Liver (tissue), 9 donors: ENCODE data around the gene DNMT3A. TPM values are rescaled to one million over a fixed set of nuclear protein-coding genes. Genes with fewer than 3 reads are reported as not detected.

ENCODE experiments used
- DNase-seq: peaks from one replicate; pipeline ENCODE4 v3.0.0-alpha.2; 2017; ENCODE audit warnings: low spot score
- H3K27ac ChIP-seq, 2 donors: one replicate each; pipeline ENCODE4 v1.7.0; 2013; ENCODE audit warnings: inconsistent platforms in 2 of 2, low read length in 2 of 2, control low read depth in 1 of 2, low read depth in 1 of 2, mild to moderate bottlenecking in 1 of 2
- H3K27me3 ChIP-seq, 4 donors: one replicate each; pipeline versions ENCODE4 v1.6.1 to v1.7.0; 2013; ENCODE audit warnings: low read length in 3 of 4, inconsistent platforms in 1 of 4, mild to moderate bottlenecking in 1 of 4, moderate library complexity in 1 of 4; ENCODE audit not compliant: control insufficient read depth in 4 of 4, insufficient read depth in 4 of 4
- H3K36me3 ChIP-seq, 4 donors: one replicate each; pipeline versions ENCODE4 v1.6.1 to v1.7.0; 2013; ENCODE audit warnings: low read length in 3 of 4, mild to moderate bottlenecking in 3 of 4, low read depth in 1 of 4, moderate library complexity in 1 of 4; ENCODE audit not compliant: control insufficient read depth in 4 of 4, insufficient read depth in 3 of 4
- H3K4me1 ChIP-seq, 4 donors: one replicate each; pipeline versions ENCODE4 v1.6.1 to v1.7.0; 2013; ENCODE audit warnings: low read length in 3 of 4, mild to moderate bottlenecking in 3 of 4, moderate library complexity in 1 of 4; ENCODE audit not compliant: control insufficient read depth in 4 of 4, insufficient read depth in 4 of 4
- H3K4me3 ChIP-seq, 3 donors: one replicate each; pipeline versions ENCODE4 v1.6.1 to v1.7.0; 2013; ENCODE audit warnings: low read length in 3 of 3, control low read depth in 1 of 3, low read depth in 1 of 3, mild to moderate bottlenecking in 1 of 3
- H3K9ac ChIP-seq, 2 donors: one replicate each; pipeline ENCODE4 v1.7.0; 2013; ENCODE audit warnings: low read length in 2 of 2, mild to moderate bottlenecking in 2 of 2, moderate library complexity in 2 of 2, control low read depth in 1 of 2, low read depth in 1 of 2
- H3K9me3 ChIP-seq, 4 donors: one replicate each; pipeline versions ENCODE4 v1.6.1 to v1.7.0; 2013; ENCODE audit warnings: low read length in 3 of 4; ENCODE audit not compliant: control insufficient read depth in 4 of 4
- ATF3 ChIP-seq: IDR thresholded peaks from 2 replicates; pipeline ENCODE4 v1.6.1; 2016; ENCODE audit warnings: antibody characterized with exemption
- CTCF ChIP-seq: fragments of 150-350 bp; IDR thresholded peaks from 2 replicates; pipeline ENCODE4 v1.5.1; 2017; ENCODE audit warnings: improper control_type of control experiment, low read depth, low read length; ENCODE audit not compliant: missing input control
- EGR1 ChIP-seq, 2 donors: IDR thresholded peaks; 2 replicates each; pipeline ENCODE4 v1.6.1; 2016 to 2018; ENCODE audit warnings: antibody characterized with exemption in 2 of 2, low read depth in 2 of 2
- FOXA1 ChIP-seq: IDR thresholded peaks from 2 replicates; pipeline ENCODE4 v1.6.1; 2016; ENCODE audit warnings: antibody characterized with exemption
- FOXA2 ChIP-seq: IDR thresholded peaks from 2 replicates; pipeline ENCODE4 v1.6.1; 2016; ENCODE audit warnings: antibody characterized with exemption
- GABPA ChIP-seq, 2 donors: IDR thresholded peaks in 1 of 2; conservative IDR thresholded peaks in 1 of 2; 2 replicates each; pipeline ENCODE4 v1.6.1; 2016; ENCODE audit warnings: antibody characterized with exemption in 2 of 2, mild to moderate bottlenecking in 1 of 2, moderate library complexity in 1 of 2
- HNF4A ChIP-seq, 2 donors: conservative IDR thresholded peaks; 2 replicates each; pipeline ENCODE4 v1.6.1; 2016; ENCODE audit warnings: antibody characterized with exemption in 2 of 2, mild to moderate bottlenecking in 2 of 2
- HNF4G ChIP-seq: IDR thresholded peaks from 2 replicates; pipeline ENCODE4 v1.6.1; 2016; ENCODE audit warnings: antibody characterized with exemption
- JUND ChIP-seq, 2 donors: IDR thresholded peaks; 2 replicates each; pipeline ENCODE4 v1.6.1; 2016; ENCODE audit warnings: antibody characterized with exemption in 2 of 2
- MAX ChIP-seq: IDR thresholded peaks from 2 replicates; pipeline ENCODE4 v1.6.1; 2016; ENCODE audit warnings: antibody characterized with exemption
- NR2F2 ChIP-seq: IDR thresholded peaks from 2 replicates; pipeline ENCODE4 v1.6.1; 2016; ENCODE audit warnings: antibody characterized with exemption
- RAD21 ChIP-seq, 2 donors: IDR thresholded peaks; 2 replicates each; pipeline ENCODE4 v1.6.1; 2016; ENCODE audit warnings: antibody characterized with exemption in 2 of 2, mild to moderate bottlenecking in 2 of 2
- REST ChIP-seq: IDR thresholded peaks from 2 replicates; pipeline ENCODE4 v1.6.1; 2016; ENCODE audit warnings: antibody characterized with exemption, mild to moderate bottlenecking
- RXRA ChIP-seq, 2 donors: IDR thresholded peaks; 2 replicates each; pipeline ENCODE4 v1.6.1; 2017 to 2018; ENCODE audit warnings: antibody characterized with exemption in 2 of 2, mild to moderate bottlenecking in 1 of 2
- SP1 ChIP-seq: IDR thresholded peaks from 2 replicates; pipeline ENCODE4 v1.6.1; 2018; ENCODE audit warnings: antibody characterized with exemption, mild to moderate bottlenecking
- TAF1 ChIP-seq: conservative IDR thresholded peaks from 2 replicates; pipeline ENCODE4 v1.6.1; 2016; ENCODE audit warnings: antibody characterized with exemption, mild to moderate bottlenecking
- ZBTB33 ChIP-seq: IDR thresholded peaks from 2 replicates; pipeline ENCODE4 v1.6.1; 2016; ENCODE audit warnings: antibody characterized with exemption
- WGBS: extraction: QIAGEN DNeasy Blood & Tissue Kit; methylation state at CpG from one replicate; pipeline ENCODE4 v1.1.7; 2013; 5-methylcytosine and 5-hydroxymethylcytosine counted together
- polyA plus RNA-seq, 2 donors: library from polyadenylated mRNA; stranded (reverse) in 1 of 2; unstranded in 1 of 2; fragments of 200-250 nt in 1 of 2; fragments of >200 nt in 1 of 2; fragmentation: Nextera tagmentation in 1 of 2; extraction: Ambion mirVana in 1 of 2; gene quantifications; one replicate each; pipeline versions ENCODE4 v1.2.1 to v1.2.3, GENCODE V29; 2013 to 2015
- total RNA-seq, 2 donors: library from RNA; depleted of rRNA; stranded (reverse); fragments of >200 nt; gene quantifications; one replicate each; pipeline ENCODE4 v1.2.3, GENCODE V29; 2014
- donor health status: healthy.
- donor health status: healthy.
- donor health status: healthy.
- donor health status: healthy.
- donor health status: healthy.

Gene DNMT3A
- total and polyA plus RNA-seq, 4 donors: 3.5 to 24.2 (median 8.1) TPM

- no peak overlapping the region for H3K4me3 ChIP-seq
- H3K4me1 ChIP-seq: no peaks in the 10 kb centered on the region
- H3K9ac ChIP-seq: no peak overlapping the region
- DNase-seq: no peak
- H3K9me3 ChIP-seq: no peaks in the 10 kb centered on the region
- no peak overlapping the region for H3K27ac ChIP-seq
- 58% methylated on average over 4 of the region's 4 CpGs for WGBS
- TF ChIP-seq ZBTB33 (no peak), SP1 (no peak), RAD21 (IDR thresholded peaks at IDR 0.05) (no peak), JUND (IDR thresholded peaks at IDR 0.05) (no peak), FOXA2 (no peak), HNF4G (no peak), EGR1 (IDR thresholded peaks at IDR 0.05; ENCODE audit: low read depth in 2 of 2) (no peak), CTCF (no peak), ATF3 (no peak), TAF1 (no peak), GABPA (IDR thresholded peaks at IDR 0.05 in 1 of 2, conservative IDR thresholded peaks at IDR 0.05 in 1 of 2) (no peak), HNF4A (conservative IDR thresholded peaks at IDR 0.05) (no peak), RXRA (IDR thresholded peaks at IDR 0.05) (no peak), REST (no peak), FOXA1 (no peak)
- no peaks in the 10 kb centered on the region for H3K36me3 ChIP-seq
- no peaks in the 10 kb centered on the region for H3K27me3 ChIP-seq
These were observed 14.4 kb upstream of the DNMT3A start for GRCh38 chr2:25356088-25356487.

GRCh38 chr2:25355270-25355669, 13.5 kb upstream of the DNMT3A start:
- WGBS: 91% methylated on average over 8 of the region's 8 CpGs
- no peak for TF ChIP-seq ATF3
- TF ChIP-seq RXRA (IDR thresholded peaks at IDR 0.05): no peak
- TF ChIP-seq HNF4G: no peak
- no peak for TF ChIP-seq REST
- TF ChIP-seq FOXA1: no peak
- no peak for TF ChIP-seq FOXA2
- no peak for TF ChIP-seq RAD21 (IDR thresholded peaks at IDR 0.05)
- no peak for TF ChIP-seq NR2F2
- TF ChIP-seq TAF1: no peak
- no peak for TF ChIP-seq MAX
- no peak for TF ChIP-seq SP1
- TF ChIP-seq JUND (IDR thresholded peaks at IDR 0.05): no peak
- TF ChIP-seq HNF4A (conservative IDR thresholded peaks at IDR 0.05): no peak
- TF ChIP-seq EGR1 (IDR thresholded peaks at IDR 0.05; ENCODE audit: low read depth in 2 of 2): no peak
- H3K27ac ChIP-seq: no peak overlapping the region
- no peak for DNase-seq
- no peaks in the 10 kb centered on the region for H3K36me3 ChIP-seq
- no peaks in the 10 kb centered on the region for H3K27me3 ChIP-seq
- no peaks in the 10 kb centered on the region for H3K4me1 ChIP-seq
- H3K4me3 ChIP-seq: no peak overlapping the region
- no peak overlapping the region for H3K9ac ChIP-seq
- no peaks in the 10 kb centered on the region for H3K9me3 ChIP-seq
